Measurements from ENCODE around the gene KCNK6.
"Not testable (repeated sequence)": the region's sequence is repeated elsewhere in the genome, so short reads cannot be mapped to it uniquely, and the experiment has no call there.

The KCNK6 gene

DNA sequence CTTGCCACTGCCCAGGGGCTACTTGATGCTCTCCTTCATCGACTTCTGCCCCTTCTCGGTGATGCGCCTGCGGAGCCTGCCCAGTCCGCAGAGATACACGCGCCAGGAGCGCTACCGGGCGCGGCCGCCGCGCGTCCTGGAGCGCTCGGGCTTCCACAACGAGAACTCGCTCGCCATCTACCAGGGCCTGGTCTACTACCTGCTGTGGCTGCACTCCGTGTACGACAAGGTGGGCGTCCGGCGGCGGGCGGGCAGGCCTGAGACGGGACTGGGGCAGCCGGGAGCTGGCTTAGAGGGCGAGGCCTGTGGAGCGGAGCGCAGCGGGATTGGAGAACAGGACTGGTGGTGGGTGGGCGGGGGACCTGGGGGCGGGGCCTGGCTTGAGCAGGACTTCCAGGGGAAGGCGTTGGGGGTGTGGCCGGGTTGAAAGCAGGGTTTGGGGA, 42.0 kb downstream of the KCNK6 start:
- H3K4me2 ChIP-seq (ENCODE audit: low read depth, low read length): peak overlapping the region; percentile 88; the same call in 1 of the 2 replicates
- H3K27me3 ChIP-seq (replicated peaks; ENCODE audit: insufficient read depth, low read length): peaks cover 59% of the 10 kb centered on the region
- no peaks in the 10 kb centered on the region for H3K4me1 ChIP-seq (ENCODE audit: low read length)
- no peaks in the 10 kb centered on the region for H3F3A ChIP-seq (ENCODE audit: insufficient read depth, low read length)
- H3K79me2 ChIP-seq (ENCODE audit: low read length): no peaks in the 10 kb centered on the region
- DNase-seq: peak; percentile 50
- TF ChIP-seq, protein P1, sequence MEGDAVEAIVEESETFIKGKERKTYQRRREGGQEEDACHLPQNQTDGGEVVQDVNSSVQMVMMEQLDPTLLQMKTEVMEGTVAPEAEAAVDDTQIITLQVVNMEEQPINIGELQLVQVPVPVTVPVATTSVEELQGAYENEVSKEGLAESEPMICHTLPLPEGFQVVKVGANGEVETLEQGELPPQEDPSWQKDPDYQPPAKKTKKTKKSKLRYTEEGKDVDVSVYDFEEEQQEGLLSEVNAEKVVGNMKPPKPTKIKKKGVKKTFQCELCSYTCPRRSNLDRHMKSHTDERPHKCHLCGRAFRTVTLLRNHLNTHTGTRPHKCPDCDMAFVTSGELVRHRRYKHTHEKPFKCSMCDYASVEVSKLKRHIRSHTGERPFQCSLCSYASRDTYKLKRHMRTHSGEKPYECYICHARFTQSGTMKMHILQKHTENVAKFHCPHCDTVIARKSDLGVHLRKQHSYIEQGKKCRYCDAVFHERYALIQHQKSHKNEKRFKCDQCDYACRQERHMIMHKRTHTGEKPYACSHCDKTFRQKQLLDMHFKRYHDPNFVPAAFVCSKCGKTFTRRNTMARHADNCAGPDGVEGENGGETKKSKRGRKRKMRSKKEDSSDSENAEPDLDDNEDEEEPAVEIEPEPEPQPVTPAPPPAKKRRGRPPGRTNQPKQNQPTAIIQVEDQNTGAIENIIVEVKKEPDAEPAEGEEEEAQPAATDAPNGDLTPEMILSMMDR (IDR thresholded peaks at IDR 0.05; ENCODE audit: low read length): 0 out of 2 replicates have a peak, but pooled peaks have one; percentile 5
- no peak for TF ChIP-seq EZH2 (optimal IDR thresholded peaks at IDR 0.05; ENCODE audit: low read depth, low read length)
- no peak overlapping the region for H3K27ac ChIP-seq (ENCODE audit: low read length)
- no peak overlapping the region for H3K9ac ChIP-seq (ENCODE audit: low read length)
- H3K9me2 ChIP-seq (replicated peaks; ENCODE audit: insufficient read depth, low read length): no peaks in the 10 kb centered on the region
- H3K9me3 ChIP-seq (replicated peaks; ENCODE audit: insufficient read depth, low read length): no peaks in the 10 kb centered on the region
- no peaks in the 10 kb centered on the region for H3K36me3 ChIP-seq (replicated peaks; ENCODE audit: insufficient read depth, low read length)
- H3K4me3 ChIP-seq (ENCODE audit: low read length): peak overlapping the region; percentile 56
- H4K20me1 ChIP-seq (ENCODE audit: insufficient read depth, low read length): no peaks in the 10 kb centered on the region
- peak overlapping the region; percentile 71 for H2AFZ ChIP-seq (ENCODE audit: low read length)

DNA sequence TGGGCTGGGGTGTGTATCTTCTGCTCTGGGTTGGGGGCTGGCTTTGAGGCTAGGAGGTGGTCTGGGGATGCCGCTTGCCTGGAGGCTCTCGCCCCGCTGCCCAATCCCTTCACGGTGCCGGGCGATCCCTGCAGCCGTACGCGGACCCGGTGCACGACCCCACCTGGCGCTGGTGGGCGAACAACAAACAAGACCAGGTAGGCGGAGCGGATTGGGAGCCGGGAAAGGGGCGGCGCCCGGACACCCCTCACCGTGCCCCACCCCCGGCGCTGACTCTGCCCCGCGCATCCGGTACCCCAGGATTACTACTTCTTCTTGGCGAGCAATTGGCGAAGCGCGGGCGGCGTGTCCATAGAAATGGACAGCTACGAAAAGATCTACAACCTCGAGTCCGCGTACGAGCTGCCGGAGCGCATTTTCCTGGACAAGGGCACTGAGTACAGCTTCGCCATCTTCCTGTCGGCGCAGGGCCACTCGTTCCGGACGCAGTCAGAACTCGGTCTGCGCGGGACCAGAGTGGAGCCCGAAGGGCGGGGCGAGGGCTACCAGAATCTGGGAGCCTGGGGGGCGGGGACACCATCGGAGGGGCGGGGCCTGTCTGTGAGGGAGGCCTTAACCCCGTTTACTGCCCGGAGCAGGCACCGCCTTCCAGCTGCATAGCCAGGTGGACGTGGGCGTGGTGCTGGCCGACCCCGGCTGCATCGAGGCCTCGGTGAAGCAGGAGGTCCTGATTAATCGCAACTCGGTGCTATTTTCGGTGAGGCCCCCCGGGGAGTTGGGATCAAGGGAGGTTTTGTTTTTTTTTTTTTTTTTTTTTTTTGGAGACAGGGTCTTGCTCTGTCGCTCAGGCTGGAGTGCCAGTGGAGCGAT, 42.7 kb downstream of the KCNK6 start:
- H3K9me2 ChIP-seq (replicated peaks; ENCODE audit: insufficient read depth, low read length): no peaks in the 10 kb centered on the region
- no peaks in the 10 kb centered on the region for H3K36me3 ChIP-seq (replicated peaks; ENCODE audit: insufficient read depth, low read length)
- H3K4me1 ChIP-seq (ENCODE audit: low read length): no peaks in the 10 kb centered on the region
- H3K4me2 ChIP-seq (ENCODE audit: low read depth, low read length): peak overlapping the region; percentile 88; the same call in 1 of the 2 replicates
- H4K20me1 ChIP-seq (ENCODE audit: insufficient read depth, low read length): no peaks in the 10 kb centered on the region
- no peaks in the 10 kb centered on the region for H3K79me2 ChIP-seq (ENCODE audit: low read length)
- TF ChIP-seq EZH2phosphoT487 (IDR thresholded peaks at IDR 0.05; ENCODE audit: low read length): no peak
- no peak for TF ChIP-seq EZH2 (optimal IDR thresholded peaks at IDR 0.05; ENCODE audit: low read depth, low read length)
- TF ChIP-seq, protein P1 (IDR thresholded peaks at IDR 0.05; ENCODE audit: low read length): no peak
- peak overlapping the region; percentile 56 for H3K4me3 ChIP-seq (ENCODE audit: low read length)
- H3K27me3 ChIP-seq (replicated peaks; ENCODE audit: insufficient read depth, low read length): peaks cover 62% of the 10 kb centered on the region
- no peak overlapping the region for H3K27ac ChIP-seq (ENCODE audit: low read length)
- H2AFZ ChIP-seq (ENCODE audit: low read length): peak overlapping the region; percentile 71
- no peak overlapping the region for H3K9ac ChIP-seq (ENCODE audit: low read length)
- no peaks in the 10 kb centered on the region for H3F3A ChIP-seq (ENCODE audit: insufficient read depth, low read length)
- DNase-seq: peak; percentile 71
- H3K9me3 ChIP-seq (replicated peaks; ENCODE audit: insufficient read depth, low read length): no peaks in the 10 kb centered on the region

DNA sequence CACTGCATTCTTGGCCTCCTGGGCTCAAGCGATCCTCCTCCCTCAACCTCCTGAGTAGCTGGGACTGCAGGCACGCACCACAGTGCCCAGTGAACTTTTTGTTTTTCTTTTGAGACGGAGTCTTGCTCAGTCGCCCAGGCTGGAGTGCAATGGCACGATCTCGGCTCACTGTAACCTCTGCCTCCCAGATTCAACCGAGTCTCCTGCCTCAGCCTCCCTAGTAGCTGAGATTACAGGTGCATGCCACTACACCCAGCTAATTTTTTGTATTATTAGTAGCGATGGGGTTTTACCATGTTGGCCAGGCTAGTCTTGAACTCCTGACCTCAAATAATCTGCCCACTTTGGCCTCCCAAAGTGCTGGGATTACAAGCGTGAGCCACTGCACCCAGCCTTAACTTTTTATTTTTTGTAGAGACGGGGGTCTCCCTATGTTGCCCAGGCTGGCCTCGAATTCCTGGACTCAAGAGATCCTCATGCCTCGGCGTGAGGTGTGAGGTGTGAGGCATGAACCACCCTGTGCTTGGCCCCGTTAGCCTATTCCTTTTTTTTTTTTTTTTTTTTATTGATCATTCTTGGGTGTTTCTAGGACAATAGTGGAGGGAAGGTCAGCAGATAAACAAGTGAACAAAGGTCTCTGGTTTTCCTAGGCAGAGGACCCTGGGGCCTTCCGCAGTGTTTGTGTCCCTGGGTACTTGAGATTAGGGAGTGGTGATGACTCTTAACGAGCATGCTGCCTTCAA, 43.5 kb downstream of the KCNK6 start:
- H3K9me3 ChIP-seq (replicated peaks; ENCODE audit: insufficient read depth, low read length); H3K27ac ChIP-seq (ENCODE audit: low read length); H3K9ac ChIP-seq (ENCODE audit: low read length); H2AFZ ChIP-seq (ENCODE audit: low read length); DNase-seq; H3F3A ChIP-seq (ENCODE audit: insufficient read depth, low read length); H4K20me1 ChIP-seq (ENCODE audit: insufficient read depth, low read length); H3K9me2 ChIP-seq (replicated peaks; ENCODE audit: insufficient read depth, low read length); H3K4me1 ChIP-seq (ENCODE audit: low read length); H3K36me3 ChIP-seq (replicated peaks; ENCODE audit: insufficient read depth, low read length); H3K79me2 ChIP-seq (ENCODE audit: low read length): not testable (repeated sequence)
- H3K4me3 ChIP-seq (ENCODE audit: low read length): peak overlapping the region; percentile 56
- H3K4me2 ChIP-seq (ENCODE audit: low read depth, low read length): peak overlapping the region; percentile 88; the same call in 1 of the 2 replicates
- peaks cover 61% of the 10 kb centered on the region for H3K27me3 ChIP-seq (replicated peaks; ENCODE audit: insufficient read depth, low read length)

Measured in MM.1S (cell line).